Kidney capillary endothelial cell (primary cell): ENCODE measurements around the gene CLBA1.
A peak's percentile ranks its signal among the peaks of the same experiment; 100 is the strongest.
"Not testable (repeated sequence)": the region's sequence is repeated elsewhere in the genome, so short reads cannot be mapped to it uniquely, and the experiment has no call there.

Source experiments
- DNase-seq: peaks from one replicate; pipeline ENCODE4 v3.0.0-alpha.2; 2018; ENCODE audit warnings: low spot score

The CLBA1 gene

GRCh38 chr14:104985675-104986486, at the start of gene CLBA1:
Gene CLBA1 (plus strand): TSS chr14:104985788. CDS start chr14:104986432, 644 bp downstream.
- DNase-seq, result peak; percentile 88

GRCh38 chr14:104935955-104936354, 49.6 kb upstream of the CLBA1 start:
- no peak for DNase-seq

GRCh38 chr14:104936361-104937155, 49.0 kb upstream of the CLBA1 start:
- DNase-seq, result no peak

DNA sequence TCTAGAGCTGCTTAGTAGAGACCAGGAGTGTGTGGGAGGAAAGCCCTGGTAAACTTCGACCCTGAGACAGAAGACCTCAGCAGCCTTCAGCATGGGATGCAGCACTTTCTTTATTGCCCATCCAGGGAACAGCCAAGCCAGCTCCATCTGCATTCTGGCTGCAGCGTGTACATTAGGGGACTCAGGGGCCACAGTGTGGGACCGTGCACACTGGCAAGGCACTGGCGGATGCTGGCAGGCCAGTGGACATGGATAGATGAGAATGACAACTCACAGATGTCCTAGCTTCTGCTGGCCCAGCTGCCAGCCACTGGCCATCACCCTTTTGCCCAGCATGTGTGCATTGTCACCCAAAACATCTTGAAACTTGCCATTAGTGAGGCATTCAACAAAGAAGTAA, 48.4 kb upstream of the CLBA1 start:
- no peak for DNase-seq

GRCh38 chr14:104937694-104938365, 47.8 kb upstream of the CLBA1 start:
- no peak for DNase-seq

DNA sequence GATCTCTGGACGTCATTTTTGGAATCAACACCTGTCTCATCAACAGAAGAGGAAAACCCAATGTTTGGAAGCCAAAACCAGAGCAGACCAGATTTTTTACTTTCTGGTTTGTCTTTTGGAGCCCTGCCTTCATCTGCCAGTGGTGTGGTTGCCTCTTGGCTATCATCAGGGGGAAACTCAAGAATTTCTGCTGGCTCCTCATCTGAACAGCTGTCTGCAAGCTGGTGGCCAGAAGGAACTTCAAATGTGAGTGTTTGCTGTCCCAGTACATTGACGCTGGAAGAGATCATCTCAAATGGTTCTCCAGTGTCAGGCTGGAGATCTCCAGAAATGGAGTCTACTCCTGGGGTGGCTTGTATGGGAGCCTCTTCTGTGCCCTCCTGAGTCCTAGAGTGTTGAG, 47.2 kb upstream of the CLBA1 start:
- no peak for DNase-seq

- no peak for DNase-seq
Observed at GRCh38 chr14:104938960-104939359, 46.6 kb upstream of the CLBA1 start.

- no peak for DNase-seq
Observed at GRCh38 chr14:104939666-104940410, 45.8 kb upstream of the CLBA1 start.

- DNase-seq, result no peak
Observed at GRCh38 chr14:104940526-104941150, 45.0 kb upstream of the CLBA1 start.

GRCh38 chr14:104941508-104942365, 43.9 kb upstream of the CLBA1 start:
- no peak for DNase-seq

DNA sequence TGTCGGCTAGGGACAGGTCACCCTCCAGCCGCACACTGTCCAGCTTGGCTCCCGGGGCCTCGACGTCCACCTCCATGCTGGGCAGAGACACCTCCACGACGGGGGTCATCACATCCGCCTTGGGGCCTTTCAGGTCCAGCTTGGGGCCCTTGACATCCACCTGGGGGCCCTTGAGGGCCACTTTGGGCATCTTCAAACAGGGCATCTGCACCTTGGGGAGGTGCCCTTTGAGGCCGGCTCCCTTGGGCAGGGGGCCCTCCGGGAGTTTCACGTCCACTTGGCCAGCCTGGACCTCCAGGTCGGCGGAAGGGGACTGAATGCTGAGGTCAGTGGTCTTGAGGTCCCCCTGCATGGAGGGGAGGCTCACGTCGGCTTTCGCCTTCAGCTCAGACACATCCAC, 43.0 kb upstream of the CLBA1 start:
- no peak for DNase-seq

DNA sequence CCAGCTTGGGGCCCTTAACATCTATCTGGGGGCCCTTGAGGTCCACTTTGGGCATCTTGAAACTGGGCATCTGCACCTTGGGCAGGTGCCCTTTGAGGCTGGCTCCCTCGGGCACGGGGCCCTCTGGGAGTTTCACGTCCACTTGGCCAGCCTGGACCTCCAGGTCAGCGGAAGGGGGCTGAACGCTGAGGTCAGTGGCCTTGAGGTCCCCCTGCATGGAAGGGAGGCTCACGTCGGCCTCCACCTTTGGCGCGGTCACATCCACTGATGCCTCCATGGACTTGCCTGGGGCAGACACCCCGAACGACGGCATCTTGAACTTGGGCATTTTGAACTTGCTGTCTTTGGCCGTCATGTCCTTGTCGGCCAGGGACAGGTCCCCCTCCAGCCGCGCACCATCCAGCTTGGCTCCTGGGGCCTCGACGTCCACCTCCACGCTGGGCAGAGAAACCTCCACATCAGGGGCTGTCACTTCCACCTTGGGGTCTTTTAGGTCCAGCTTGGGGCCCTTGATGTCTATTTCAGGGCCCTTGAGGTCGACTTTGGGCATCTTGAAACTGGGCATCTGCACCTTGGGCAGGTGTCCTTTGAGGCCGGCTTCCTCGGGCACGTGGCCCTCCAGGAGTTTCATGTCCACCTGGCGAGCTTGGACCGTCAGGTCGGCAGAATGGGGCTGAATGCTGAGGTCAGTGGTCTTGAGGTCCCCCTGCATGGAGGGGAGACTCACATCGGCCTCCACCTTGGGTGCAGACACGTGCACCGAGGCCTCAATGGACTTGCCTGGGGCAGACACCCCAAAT, 42.2 kb upstream of the CLBA1 start:
- not testable (repeated sequence) for DNase-seq

GRCh38 chr14:104944016-104944308, 41.6 kb upstream of the CLBA1 start:
- not testable (repeated sequence) for DNase-seq

DNA sequence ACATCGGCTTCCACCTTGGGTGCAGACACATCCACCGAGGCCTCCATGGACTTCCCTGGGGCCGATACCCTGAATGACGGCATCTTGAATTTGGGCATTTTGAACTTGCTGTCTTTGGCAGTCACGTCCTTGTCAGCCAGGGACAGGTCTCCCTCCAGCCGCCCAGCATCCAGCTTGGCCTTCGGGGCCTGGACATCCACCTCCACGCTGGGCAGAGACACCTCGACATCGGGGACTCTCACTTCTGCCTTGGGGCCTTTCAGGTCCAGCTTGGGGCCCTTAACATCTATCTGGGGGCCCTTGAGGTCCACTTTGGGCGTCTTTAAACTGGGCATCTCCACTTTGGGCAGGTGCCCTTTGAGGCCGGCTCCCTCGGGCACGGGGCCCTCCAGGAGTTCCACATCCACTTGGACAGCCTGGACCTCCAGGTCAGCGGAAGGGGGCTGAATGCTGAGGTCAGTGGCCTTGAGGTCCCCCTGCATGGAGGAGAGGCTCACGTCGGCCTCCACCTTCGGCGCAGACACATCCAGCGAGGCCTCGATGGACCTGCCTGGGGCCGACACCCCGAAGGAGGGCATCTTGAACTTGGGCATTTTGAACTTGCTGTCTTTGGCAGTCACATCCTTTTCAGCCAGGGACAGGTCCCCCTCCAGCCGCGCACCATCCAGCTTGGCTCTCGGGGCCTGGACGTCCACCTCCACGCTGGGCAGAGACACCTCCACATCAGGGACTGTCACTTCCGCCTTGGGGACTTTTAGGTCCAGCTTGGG, 41.0 kb upstream of the CLBA1 start:
- DNase-seq, result not testable (repeated sequence)

- not testable (repeated sequence) for DNase-seq
Observed at GRCh38 chr14:104945266-104945665, 40.3 kb upstream of the CLBA1 start.

- DNase-seq, result not testable (repeated sequence)
Observed at GRCh38 chr14:104945986-104946965, 39.3 kb upstream of the CLBA1 start.

- DNase-seq, result not testable (repeated sequence)
Observed at GRCh38 chr14:104947201-104947600, 38.4 kb upstream of the CLBA1 start.
